Trophoblast cell (in vitro differentiated cells and primary cell): ENCODE measurements around the gene PTPRN2.

Source experiments
- DNase-seq, 2 donors: peaks; one replicate each; pipeline ENCODE4 v3.0.0-alpha.2; 2016
- H2AFZ ChIP-seq: 2 replicates; pipeline ENCODE4 v1.6.1; 2013; ENCODE audit warnings: low read length, moderate library complexity, mild to moderate bottlenecking; ENCODE audit not compliant: insufficient read depth, poor library complexity
- H2AK5ac ChIP-seq: 2 replicates; pipeline ENCODE4 v1.6.1; 2013; ENCODE audit warnings: mild to moderate bottlenecking, low read length
- H2BK120ac ChIP-seq: 2 replicates; pipeline ENCODE4 v1.6.1; 2013; ENCODE audit warnings: low read length, mild to moderate bottlenecking, moderate library complexity; ENCODE audit not compliant: insufficient read depth, poor library complexity
- H2BK12ac ChIP-seq: 2 replicates; pipeline ENCODE4 v1.6.1; 2013; ENCODE audit warnings: mild to moderate bottlenecking, low read length, moderate library complexity
- H2BK5ac ChIP-seq: 2 replicates; pipeline ENCODE4 v1.6.1; 2013; ENCODE audit warnings: low read length, low read depth, moderate library complexity, mild to moderate bottlenecking; ENCODE audit not compliant: poor library complexity
- H3K14ac ChIP-seq: 2 replicates; pipeline ENCODE4 v1.6.1; 2013; ENCODE audit warnings: mild to moderate bottlenecking, low read length
- H3K18ac ChIP-seq: 2 replicates; pipeline ENCODE4 v1.6.1; 2013; ENCODE audit warnings: mild to moderate bottlenecking, low read length
- H3K23ac ChIP-seq: 2 replicates; pipeline ENCODE4 v1.6.1; 2013; ENCODE audit warnings: low read length
- H3K27ac ChIP-seq: 2 replicates; pipeline ENCODE4 v1.5.1; 2013; ENCODE audit warnings: low read depth, mild to moderate bottlenecking, inconsistent platforms, low read length, moderate library complexity
- H3K27me3 ChIP-seq: 2 replicates; pipeline ENCODE4 v1.6.1; 2013; ENCODE audit warnings: inconsistent platforms, mild to moderate bottlenecking, low read length, moderate library complexity; ENCODE audit not compliant: insufficient read depth
- H3K36me3 ChIP-seq, 2 experiments: 1 replicate in 1 of 2; 2 replicates in 1 of 2; pipeline ENCODE4 v1.6.1; 2013; ENCODE audit warnings: low read length in 2 of 2, mild to moderate bottlenecking in 2 of 2, moderate library complexity in 1 of 2; ENCODE audit not compliant: insufficient read depth in 2 of 2, control insufficient read depth in 1 of 2
- H3K4ac ChIP-seq: 2 replicates; pipeline ENCODE4 v1.6.1; 2013; ENCODE audit warnings: low read depth, mild to moderate bottlenecking, low read length, moderate library complexity
- H3K4me1 ChIP-seq, 2 experiments: 1 replicate in 1 of 2; 2 replicates in 1 of 2; pipeline ENCODE4 v1.6.1; 2013; ENCODE audit warnings: low read length in 2 of 2, mild to moderate bottlenecking in 2 of 2, moderate library complexity in 1 of 2; ENCODE audit not compliant: insufficient read depth in 2 of 2, control insufficient read depth in 1 of 2
- H3K4me2 ChIP-seq: 2 replicates; pipeline ENCODE4 v1.6.1; 2013; ENCODE audit warnings: inconsistent platforms, mild to moderate bottlenecking, low read length, moderate library complexity
- H3K4me3 ChIP-seq: 2 replicates; pipeline ENCODE4 v1.5.1; 2013; ENCODE audit warnings: mild to moderate bottlenecking, low read depth, low read length, inconsistent platforms
- H3K79me1 ChIP-seq: one replicate; pipeline ENCODE4 v1.6.1; 2013; ENCODE audit warnings: low read length
- H3K79me2 ChIP-seq: 2 replicates; pipeline ENCODE4 v1.6.1; 2013; ENCODE audit warnings: low read length, mild to moderate bottlenecking; ENCODE audit not compliant: control insufficient read depth, insufficient read depth, poor library complexity
- H3K9ac ChIP-seq: 2 replicates; pipeline ENCODE4 v1.6.1; 2013; ENCODE audit warnings: mild to moderate bottlenecking, low read length
- H3K9me3 ChIP-seq: 2 replicates; pipeline ENCODE4 v1.6.1; 2013; ENCODE audit warnings: low read depth, mild to moderate bottlenecking, control low read depth, inconsistent platforms, low read length; ENCODE audit not compliant: insufficient read depth
- H4K12ac ChIP-seq: 2 replicates; pipeline ENCODE4 v1.6.1; 2013; ENCODE audit warnings: low read depth, mild to moderate bottlenecking, low read length, moderate library complexity
- H4K8ac ChIP-seq: 2 replicates; pipeline ENCODE4 v1.6.1; 2013; ENCODE audit warnings: low read depth, mild to moderate bottlenecking, low read length, moderate library complexity
- H4K91ac ChIP-seq: one replicate; pipeline ENCODE4 v1.6.1; 2013; ENCODE audit warnings: low read depth, mild to moderate bottlenecking, low read length, moderate library complexity
- WGBS: extraction: QIAGEN DNeasy Blood & Tissue Kit; methylation state at CpG from one replicate; pipeline ENCODE4 v1.1.7; 2013; ENCODE audit warnings: missing lambda C conversion rate; ENCODE audit not compliant: insufficient read length, insufficient coverage; ENCODE audit errors: extremely low coverage; 5-methylcytosine and 5-hydroxymethylcytosine counted together

Gene PTPRN2

DNA sequence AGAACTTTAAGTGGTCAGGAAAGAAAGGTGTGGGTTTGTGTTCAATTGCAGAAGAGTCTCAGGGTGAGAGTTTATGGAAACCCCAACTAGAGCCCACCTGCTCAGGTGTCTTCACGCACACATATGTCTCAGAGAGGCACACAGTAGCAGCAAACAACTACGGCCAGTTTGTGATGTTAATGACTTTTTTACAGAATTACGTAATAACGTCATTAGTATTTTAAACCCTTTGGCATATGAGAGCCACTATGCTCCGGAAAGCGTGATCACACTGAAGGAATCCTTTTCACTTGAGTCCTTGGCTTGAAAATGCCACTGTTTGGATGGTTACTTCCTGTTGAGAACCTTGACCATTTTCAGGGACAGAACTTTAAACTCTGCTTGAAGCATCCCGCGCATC is 204.0 kb downstream of the PTPRN2 start:
- no peak overlapping the region for H4K12ac ChIP-seq

DNA sequence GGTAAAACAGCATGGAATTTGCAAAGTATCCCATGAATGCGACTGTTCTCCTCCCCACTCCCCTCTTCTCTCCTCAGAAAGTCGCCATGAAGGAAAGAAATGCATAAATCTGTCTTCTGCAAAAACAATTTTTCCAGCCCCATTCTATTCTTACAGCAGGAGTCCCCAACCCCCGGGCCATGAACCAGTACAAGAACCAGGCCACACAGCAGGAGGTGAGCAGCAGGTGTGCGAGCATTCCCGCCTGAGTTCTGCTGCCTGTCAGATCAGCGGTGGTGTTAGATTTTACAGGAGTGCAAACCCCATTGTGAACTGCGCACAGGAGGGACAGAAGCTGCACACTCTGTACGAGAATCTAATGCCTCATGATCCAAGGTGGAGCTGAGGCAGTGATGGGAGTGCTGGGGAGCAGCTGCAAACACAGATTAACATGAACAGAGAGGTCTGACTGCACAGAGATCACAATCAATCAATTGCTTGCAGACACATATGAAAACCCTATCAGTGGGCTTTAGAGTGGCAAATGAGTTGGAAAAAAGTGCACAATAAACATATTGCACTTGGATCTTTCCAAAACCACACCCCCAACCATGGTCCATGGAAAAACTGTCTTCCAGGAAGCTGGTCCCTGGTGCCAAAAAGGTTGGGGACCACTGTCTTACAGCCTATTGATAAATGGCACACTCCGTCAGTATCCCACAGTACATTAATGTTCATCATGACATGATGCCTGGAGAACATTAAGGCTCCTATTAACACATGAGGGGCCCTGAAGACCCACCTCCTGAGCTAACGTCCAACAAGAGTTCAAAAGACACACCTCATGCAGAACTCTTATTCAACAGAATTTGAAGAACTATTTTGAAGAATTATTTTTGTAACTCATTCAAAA is 205.0 kb downstream of the PTPRN2 start:
- H3K79me2 ChIP-seq: no peaks in the 10 kb centered on the region
- no peak overlapping the region for H4K91ac ChIP-seq
- no peak overlapping the region for H2BK120ac ChIP-seq
- H3K36me3 ChIP-seq: no peaks in the 10 kb centered on the region
- H3K23ac ChIP-seq: no peak overlapping the region
- no peak overlapping the region for H2BK5ac ChIP-seq
- no peaks in the 10 kb centered on the region for H3K27me3 ChIP-seq
- H3K4me2 ChIP-seq: no peak overlapping the region
- H3K4ac ChIP-seq: no peak overlapping the region
- H2BK12ac ChIP-seq: no peak overlapping the region
- WGBS: no CpG with 5 or more reads among the region's 10 CpGs
- H3K9me3 ChIP-seq: peaks cover 22% of the 10 kb centered on the region
- no peak overlapping the region for H2AK5ac ChIP-seq
- no peaks in the 10 kb centered on the region for H3K4me1 ChIP-seq
- H3K18ac ChIP-seq: no peak overlapping the region
- no peak overlapping the region for H2AFZ ChIP-seq
- H3K14ac ChIP-seq: no peak overlapping the region
- H4K12ac ChIP-seq: no peak overlapping the region
- no peak overlapping the region for H3K4me3 ChIP-seq
- H3K27ac ChIP-seq: no peak overlapping the region
- DNase-seq: no peak
- no peak overlapping the region for H4K8ac ChIP-seq
- H3K79me1 ChIP-seq: no peaks in the 10 kb centered on the region
- H3K9ac ChIP-seq: no peak overlapping the region

More for the DNA sequence above, 204.0 kb downstream of the PTPRN2 start:
- H3K18ac ChIP-seq: no peak overlapping the region
- H3K23ac ChIP-seq: no peak overlapping the region
- no peaks in the 10 kb centered on the region for H3K79me1 ChIP-seq
- H3K4me3 ChIP-seq: no peak overlapping the region
- no peak overlapping the region for H3K9ac ChIP-seq
- H4K8ac ChIP-seq: no peak overlapping the region
- no peak overlapping the region for H2BK12ac ChIP-seq
- WGBS: no CpG with 5 or more reads among the region's 8 CpGs
- H3K9me3 ChIP-seq: peaks cover 20% of the 10 kb centered on the region
- no peak overlapping the region for H3K4ac ChIP-seq
- H2AFZ ChIP-seq: no peak overlapping the region
- H3K14ac ChIP-seq: no peak overlapping the region
- no peak overlapping the region for H3K27ac ChIP-seq
- H3K79me2 ChIP-seq: no peaks in the 10 kb centered on the region
- no peaks in the 10 kb centered on the region for H3K4me1 ChIP-seq
- H2AK5ac ChIP-seq: no peak overlapping the region
- H3K27me3 ChIP-seq: no peaks in the 10 kb centered on the region
- no peak overlapping the region for H3K4me2 ChIP-seq
- H2BK120ac ChIP-seq: no peak overlapping the region
- no peaks in the 10 kb centered on the region for H3K36me3 ChIP-seq
- no peak overlapping the region for H2BK5ac ChIP-seq
- H4K91ac ChIP-seq: no peak overlapping the region
- DNase-seq: no peak

DNA sequence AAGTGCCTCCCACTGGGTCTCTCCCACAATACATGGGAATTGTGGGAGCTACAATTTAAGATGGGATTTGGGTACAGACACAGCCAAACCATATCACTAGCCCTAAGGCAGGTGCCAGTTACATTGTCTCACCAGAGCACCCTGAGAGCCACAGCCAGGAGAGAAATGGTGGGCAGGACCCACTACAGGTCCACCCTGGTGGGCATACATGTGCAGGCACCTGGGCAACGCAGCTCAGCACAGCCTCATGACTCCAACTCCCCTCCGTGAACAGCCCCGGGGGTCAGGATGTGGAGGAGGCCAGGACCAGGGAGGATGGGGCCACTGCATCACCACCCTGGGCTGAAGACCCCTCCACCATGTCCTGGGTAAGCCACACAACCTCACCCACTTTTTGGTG is 205.7 kb downstream of the PTPRN2 start:
- H2BK120ac ChIP-seq: no peak overlapping the region
- H3K79me2 ChIP-seq: no peaks in the 10 kb centered on the region
- H3K4me3 ChIP-seq: no peak overlapping the region
- H4K91ac ChIP-seq: no peak overlapping the region
- H3K14ac ChIP-seq: no peak overlapping the region
- H2BK12ac ChIP-seq: no peak overlapping the region
- no peak overlapping the region for H4K8ac ChIP-seq
- no peak overlapping the region for H4K12ac ChIP-seq
- no peaks in the 10 kb centered on the region for H3K4me1 ChIP-seq
- no peak overlapping the region for H3K23ac ChIP-seq
- no peak overlapping the region for H2BK5ac ChIP-seq
- H2AFZ ChIP-seq: no peak overlapping the region
- H3K4me2 ChIP-seq: no peak overlapping the region
- H3K18ac ChIP-seq: no peak overlapping the region
- no CpG with 5 or more reads among the region's 3 CpGs for WGBS
- no peaks in the 10 kb centered on the region for H3K36me3 ChIP-seq
- H3K9me3 ChIP-seq: peaks cover 19% of the 10 kb centered on the region
- H3K27ac ChIP-seq: no peak overlapping the region
- H3K27me3 ChIP-seq: no peaks in the 10 kb centered on the region
- no peak overlapping the region for H3K4ac ChIP-seq
- H3K79me1 ChIP-seq: no peaks in the 10 kb centered on the region
- no peak overlapping the region for H2AK5ac ChIP-seq
- no peak for DNase-seq
- H3K9ac ChIP-seq: peak overlapping the region; percentile 54

DNA sequence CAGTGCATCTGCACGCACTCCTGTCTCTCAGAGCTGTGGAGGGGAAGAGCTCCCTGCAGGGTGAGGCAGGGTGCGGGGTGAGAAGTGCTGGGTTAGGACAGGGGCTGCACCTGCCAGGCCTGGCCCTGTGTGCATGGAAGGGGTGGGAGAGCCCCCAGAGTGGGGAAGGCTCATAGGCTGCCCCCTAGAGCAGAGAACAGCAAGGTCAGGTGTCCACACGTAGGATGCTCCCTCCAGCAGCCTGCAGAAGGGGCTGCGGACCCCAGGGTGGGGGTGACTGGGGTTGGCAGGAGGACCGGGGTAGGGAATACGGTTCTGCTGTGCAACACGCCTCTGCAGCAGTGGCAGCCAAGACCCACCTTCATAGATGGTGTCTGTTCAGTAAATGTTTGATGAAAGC is 208.6 kb downstream of the PTPRN2 start:
- Histone ChIP-seq H3K36me3 (no peaks in the 10 kb centered on the region), H3K9ac (no peak overlapping the region), H3K79me2 (no peaks in the 10 kb centered on the region), H2AK5ac (no peak overlapping the region), H3K14ac (no peak overlapping the region), H3K9me3 (peaks cover 24% of the 10 kb centered on the region), H4K91ac (no peak overlapping the region), H3K27me3 (no peaks in the 10 kb centered on the region), H3K4me1 (no peaks in the 10 kb centered on the region), H4K8ac (no peak overlapping the region), H4K12ac (no peak overlapping the region), H2BK5ac (no peak overlapping the region), H2AFZ (no peak overlapping the region), H2BK120ac (no peak overlapping the region), H3K79me1 (no peaks in the 10 kb centered on the region), H3K4me2 (no peak overlapping the region), H3K27ac (no peak overlapping the region), H3K23ac (no peak overlapping the region), H3K4ac (no peak overlapping the region), H2BK12ac (no peak overlapping the region), H3K4me3 (no peak overlapping the region), H3K18ac (no peak overlapping the region)
- WGBS: no CpG with 5 or more reads among the region's 7 CpGs
- DNase-seq: no peak
